H1 (cell line): ENCODE results near the gene ANKRD40CL. TPM values are rescaled to one million over a fixed set of nuclear protein-coding genes. Genes with fewer than 3 reads are reported as not detected.

ENCODE experiments used
- CTCF ChIA-PET: fragments of 300-600 bp; sonication (Branson Sonifier 250); formaldehyde crosslinking; loops from one replicate; lab custom pipeline; 2021; ENCODE audit not compliant: partially characterized antibody; lab: Charles Lee
- POLR2A ChIA-PET: fragments of 300-600 bp; sonication (Branson Sonifier 250); formaldehyde crosslinking; loops from one replicate; lab custom pipeline; 2021; ENCODE audit warnings: inconsistent platforms; ENCODE audit not compliant: partially characterized antibody; lab: Charles Lee
- DNase-seq, 2 experiments: peaks; one replicate each; pipeline versions ENCODE4 v3.0.0 to v3.0.0-alpha.2; 2010 to 2022; ENCODE audit warnings: low spot score in 2 of 2, low read depth in 1 of 2, mixed read lengths in 1 of 2
- FAIRE-seq: peaks from 2 replicates; lab custom pipeline; 2011; peaks lifted over from hg19 to GRCh38; lab: Jason Lieb, UNC
- H2AFZ ChIP-seq: 2 replicates; pipeline ENCODE4 v1.8.1; 2012; ENCODE audit warnings: low read length, inconsistent platforms
- H2AK5ac ChIP-seq: 2 replicates; pipeline ENCODE4 v1.6.1; 2013; ENCODE audit warnings: low read depth, low read length
- H2BK120ac ChIP-seq: replicated peaks from 2 replicates; pipeline ENCODE3; 2013; ENCODE audit warnings: low read depth, low read length, inconsistent platforms
- H2BK12ac ChIP-seq: 2 replicates; pipeline ENCODE4 v1.6.1; 2013; ENCODE audit warnings: low read depth, low read length
- H2BK15ac ChIP-seq: 2 replicates; pipeline ENCODE4 v1.6.1; 2013; ENCODE audit warnings: low read length
- H2BK20ac ChIP-seq: 2 replicates; pipeline ENCODE4 v1.6.1; 2013; ENCODE audit warnings: low read length
- H2BK5ac ChIP-seq: 2 replicates; pipeline ENCODE4 v1.6.1; 2013; ENCODE audit warnings: low read depth, low read length
- H3K14ac ChIP-seq: 2 replicates; pipeline ENCODE4 v1.6.1; 2013; ENCODE audit warnings: inconsistent platforms; ENCODE audit not compliant: insufficient read length
- H3K18ac ChIP-seq: 2 replicates; pipeline ENCODE4 v1.6.1; 2013; ENCODE audit warnings: low read length; ENCODE audit errors: extremely low read depth
- H3K23ac ChIP-seq: 2 replicates; pipeline ENCODE4 v1.6.1; 2013; ENCODE audit warnings: inconsistent platforms; ENCODE audit not compliant: insufficient read length
- H3K23me2 ChIP-seq: 2 replicates; pipeline ENCODE4 v1.6.1; 2013; ENCODE audit warnings: low read depth, low read length
- H3K27ac ChIP-seq: 2 replicates; pipeline ENCODE4 v1.6.1; 2011; ENCODE audit warnings: low read depth, low read length, inconsistent platforms
- H3K27me3 ChIP-seq, 4 experiments: replicated peaks in 1 of 4; 1 replicate in 1 of 4; 2 replicates in 3 of 4; pipeline versions ENCODE4 v1.6.1 to v1.8.1; 2011 to 2013; ENCODE audit warnings: low read length in 3 of 4, mild to moderate bottlenecking in 3 of 4, inconsistent platforms in 2 of 4, mixed read lengths in 2 of 4, moderate library complexity in 1 of 4; ENCODE audit not compliant: control insufficient read depth in 3 of 4, insufficient read depth in 3 of 4; ENCODE audit errors: extremely low read depth in 1 of 4
- H3K36me3 ChIP-seq, 4 experiments: 2 replicates each; pipeline versions ENCODE4 v1.6.1 to v1.8.1; 2011 to 2013; ENCODE audit warnings: mild to moderate bottlenecking in 4 of 4, low read length in 3 of 4, moderate library complexity in 2 of 4, control low read depth in 1 of 4, inconsistent platforms in 1 of 4; ENCODE audit not compliant: insufficient read depth in 4 of 4, control insufficient read depth in 2 of 4
- H3K4ac ChIP-seq: replicated peaks from 2 replicates; pipeline ENCODE3; 2013; ENCODE audit warnings: low read length, low read depth, mixed read lengths, inconsistent platforms; ENCODE audit not compliant: insufficient read length
- H3K4me1 ChIP-seq, 4 experiments: replicated peaks in 1 of 4; 1 replicate in 1 of 4; 2 replicates in 3 of 4; pipeline versions ENCODE4 v1.6.1 to v1.8.1; 2011 to 2013; ENCODE audit warnings: low read length in 3 of 4, inconsistent platforms in 2 of 4, mixed read lengths in 1 of 4; ENCODE audit not compliant: insufficient read depth in 4 of 4, control insufficient read depth in 3 of 4
- H3K4me2 ChIP-seq, 2 experiments: 2 replicates each; pipeline versions ENCODE4 v1.6.1 to v1.8.1; 2011 to 2013; ENCODE audit warnings: low read depth in 2 of 2, low read length in 2 of 2, control low read depth in 1 of 2, inconsistent platforms in 1 of 2, mild to moderate bottlenecking in 1 of 2; ENCODE audit not compliant: insufficient read depth in 1 of 2
- H3K4me3 ChIP-seq, 4 experiments: fragments of 200-600, 300-600 bp in 1 of 4; sonication (generic), shearing (Covaris generic), sonication (Bioruptor Twin) in 1 of 4; 2 replicates each; pipeline versions ENCODE4 v1.5.1 to v1.8.1; 2011 to 2016; ENCODE audit warnings: low read length in 4 of 4, low read depth in 3 of 4, control low read depth in 2 of 4, inconsistent platforms in 2 of 4, mild to moderate bottlenecking in 2 of 4, mixed read lengths in 1 of 4, moderate library complexity in 1 of 4; ENCODE audit not compliant: insufficient read depth in 2 of 4; ENCODE audit errors: extremely low read depth in 1 of 4
- H3K56ac ChIP-seq: replicated peaks from 2 replicates; pipeline ENCODE3; 2013; ENCODE audit warnings: low read depth, mild to moderate bottlenecking, mixed read lengths, low read length, inconsistent platforms; ENCODE audit not compliant: insufficient read length
- H3K79me1 ChIP-seq: 2 replicates; pipeline ENCODE4 v1.6.1; 2013; ENCODE audit warnings: low read depth, low read length, control low read depth
- H3K79me2 ChIP-seq, 2 experiments: 2 replicates each; pipeline versions ENCODE4 v1.6.1 to v1.8.1; 2012 to 2013; ENCODE audit warnings: low read length in 2 of 2, mild to moderate bottlenecking in 2 of 2, inconsistent platforms in 1 of 2; ENCODE audit not compliant: insufficient read depth in 2 of 2, control insufficient read depth in 1 of 2
- H3K9ac ChIP-seq, 4 experiments: replicated peaks in 1 of 4; 1 replicate in 1 of 4; 2 replicates in 3 of 4; pipeline versions ENCODE4 v1.6.1 to v1.8.1; 2011 to 2013; ENCODE audit warnings: low read depth in 3 of 4, low read length in 3 of 4, control low read depth in 2 of 4, mild to moderate bottlenecking in 2 of 4, moderate library complexity in 2 of 4, inconsistent platforms in 1 of 4; ENCODE audit errors: extremely low read depth in 1 of 4
- H3K9me3 ChIP-seq, 2 experiments: 2 replicates each; pipeline versions ENCODE4 v1.6.1 to v1.8.1; 2012 to 2013; ENCODE audit warnings: mild to moderate bottlenecking in 2 of 2, moderate library complexity in 2 of 2, control low read depth in 1 of 2, inconsistent platforms in 1 of 2, low read depth in 1 of 2, low read length in 1 of 2, mixed read lengths in 1 of 2; ENCODE audit not compliant: insufficient read depth in 2 of 2
- H4K20me1 ChIP-seq, 2 experiments: replicated peaks in 1 of 2; 2 replicates each; pipeline versions ENCODE3 to v1.8.1; 2011 to 2013; ENCODE audit warnings: inconsistent platforms in 2 of 2, low read length in 2 of 2, mild to moderate bottlenecking in 1 of 2; ENCODE audit not compliant: insufficient read depth in 2 of 2, control insufficient read depth in 1 of 2
- H4K5ac ChIP-seq: 2 replicates; pipeline ENCODE4 v1.6.1; 2013; ENCODE audit warnings: low read length, low read depth, mixed read lengths, inconsistent platforms; ENCODE audit not compliant: insufficient read length
- H4K8ac ChIP-seq: 2 replicates; pipeline ENCODE4 v1.8.0; 2013; ENCODE audit warnings: mild to moderate bottlenecking, moderate library complexity, low read length, inconsistent platforms; ENCODE audit not compliant: insufficient read depth; ENCODE audit errors: extremely low read depth
- H4K91ac ChIP-seq: replicated peaks from 2 replicates; pipeline ENCODE3; 2013; ENCODE audit warnings: low read length, mixed read lengths, inconsistent platforms; ENCODE audit not compliant: insufficient read length
- CTCF ChIP-seq, 3 experiments: IDR thresholded peaks; 1 replicate in 2 of 3; 2 replicates in 1 of 3; pipeline versions ENCODE4 v1.5.1 to v1.6.1; 2011; ENCODE audit warnings: low read length in 3 of 3, mild to moderate bottlenecking in 3 of 3, inconsistent platforms in 2 of 3, low read depth in 1 of 3, moderate library complexity in 1 of 3; ENCODE audit not compliant: insufficient read depth in 1 of 3; ENCODE audit errors: control extremely low read depth in 1 of 3
- KDM1A ChIP-seq: fragments of 200-600, 300-600 bp; sonication (generic); IDR thresholded peaks from 2 replicates; pipeline ENCODE4 v1.7.1; 2016; ENCODE audit warnings: mild to moderate bottlenecking, low read length, borderline replicate concordance
- WGBS, 2 experiments: shearing (Covaris generic) in 1 of 2; methylation state at CpG; one replicate each; pipeline versions ENCODE4 v1.1.6 to v1.1.7; 2013 to 2015; ENCODE audit warnings: low lambda C conversion rate in 2 of 2, mixed read lengths in 2 of 2, inconsistent platforms in 1 of 2, low coverage in 1 of 2, missing lambda C conversion rate in 1 of 2; ENCODE audit not compliant: insufficient replicate concordance in 2 of 2, insufficient coverage in 1 of 2, insufficient read length in 1 of 2; ENCODE audit errors: extremely low coverage in 1 of 2, missing lambda C conversion rate in 1 of 2; 5-methylcytosine and 5-hydroxymethylcytosine counted together
- polyA plus RNA-seq, 7 experiments: library from polyadenylated mRNA; depleted of rRNA in 3 of 7; stranded (reverse) in 5 of 7; unstranded in 2 of 7; fragments of >200 nt in 5 of 7; fragments of 200-250 nt in 2 of 7; gene quantifications; 1 replicate in 5 of 7; 2 replicates in 1 of 7; 4 replicates in 1 of 7; pipeline versions ENCODE4 v1.2.1 to v1.2.3, GENCODE V29; 2011 to 2013; ENCODE audit warnings: missing spikeins in 2 of 7, mixed read lengths in 2 of 7
- total RNA-seq: library from RNA; stranded (reverse); fragmentation: NEBNext Ultra II Directional; extraction: Animal tissue kit (Norgen Biotek cat#: 25700); gene quantifications from 2 replicates; pipeline ENCODE4 v1.2.1, GENCODE V29; 2021

ANKRD40CL gene
- total and polyA plus RNA-seq, 2 of the 8 experiments (the other 6 are each of a cell fraction or from before 2014, with no cell fraction given), result not detected

GRCh38 chr17:50787106-50787505, 19.8 kb upstream of the ANKRD40CL start:
- Histone ChIP-seq H4K20me1 (no peaks in the 10 kb centered on the region), H2AFZ (peak overlapping the region; percentile 89; the same call in 1 of the 2 replicates), H3K4me3 (no peak overlapping the region), H2BK20ac (no peak overlapping the region), H2AK5ac (no peak overlapping the region), H4K91ac (peak overlapping the region; percentile 4), H3K79me1 (no peaks in the 10 kb centered on the region), H3K23ac (no peak overlapping the region), H3K4me2 (no peak overlapping the region), H2BK15ac (no peak overlapping the region), H2BK120ac (no peak overlapping the region), H3K56ac (no peak overlapping the region), H3K4me1 (peaks cover 0 to 3% (median 0%) of the 10 kb centered on the region in 4 experiments; a peak in 2 of 7 replicates), H4K8ac (no peak overlapping the region), H3K36me3 (no peaks in the 10 kb centered on the region), H2BK5ac (peak overlapping the region; percentile 69), H4K5ac (no peak overlapping the region), H3K27me3 (no peaks in the 10 kb centered on the region), H3K23me2 (no peaks in the 10 kb centered on the region), H3K9me3 (no peaks in the 10 kb centered on the region), H3K18ac (peak overlapping the region; percentile 64; the same call in 1 of the 2 replicates), H3K4ac (peak overlapping the region; percentile 58), H3K79me2 (no peaks in the 10 kb centered on the region), H3K14ac (no peak overlapping the region), H3K9ac (no peak overlapping the region), H2BK12ac (no peak overlapping the region), H3K27ac (no peak overlapping the region; the same call in 1 of the 2 replicates)
- TF ChIP-seq KDM1A (no peak), CTCF (IDR thresholded peaks at IDR 0.05; ENCODE audit: control extremely low read depth in 1 of 3, insufficient read depth in 1 of 3, low read depth in 1 of 3, low read length in 3 of 3) (no peak)
- CTCF ChIA-PET, result interaction anchor here (0.5 to 7.1 kb wide), 16 partner anchors 11 to 238 kb away, joined by 3 to 223 read pairs (median 4); no protein-coding TSS in a partner anchor
- DNase-seq, result no peak
- FAIRE-seq, result no peak
- POLR2A ChIA-PET, result interaction anchor here (1.3 to 1.6 kb wide), 2 partner anchors 48 to 62 kb away, joined by 3 read pairs; no protein-coding TSS in a partner anchor
- 89% methylated on average over 7 of the region's 7 CpGs; no CpG with 5 or more reads in 1 of the 2 experiments for WGBS, 2 experiments
